Stimulated activated CD4-positive, alpha-beta T cell treated with anti-CD3 and anti-CD28 coated beads, Interleukin-1b, Interleukin-23, amount 100 ng/mL, for 48 hours (primary cell): ENCODE measurements around the gene CFDP1.
A peak's percentile ranks its signal among the peaks of the same experiment; 100 is the strongest.

Source experiments
- DNase-seq: peaks from one replicate; pipeline ENCODE4 v3.0.0-alpha.2; 2020

Gene CFDP1

GRCh38 chr16:75402821-75403475, 30.4 kb downstream of the CFDP1 start:
- no peak for DNase-seq

- no peak for DNase-seq
Observed at GRCh38 chr16:75402159-75402820, 31.0 kb downstream of the CFDP1 start.

- no peak for DNase-seq
Observed at GRCh38 chr16:75401691-75402090, 31.6 kb downstream of the CFDP1 start.

GRCh38 chr16:75398333-75398732, 35.0 kb downstream of the CFDP1 start:
- DNase-seq = no peak

GRCh38 chr16:75394941-75395340, 38.4 kb downstream of the CFDP1 start:
- DNase-seq = no peak

- DNase-seq = no peak
Observed at GRCh38 chr16:75392906-75393305, 40.4 kb downstream of the CFDP1 start.

GRCh38 chr16:75390926-75391653, 42.2 kb downstream of the CFDP1 start:
- no peak for DNase-seq

GRCh38 chr16:75389096-75389690, 44.1 kb downstream of the CFDP1 start:
- no peak for DNase-seq

- DNase-seq = no peak
Observed at GRCh38 chr16:75387951-75388350, 45.4 kb downstream of the CFDP1 start.

- DNase-seq = no peak
Observed at GRCh38 chr16:75385507-75386152, 47.7 kb downstream of the CFDP1 start.

GRCh38 chr16:75383141-75383540, 50.2 kb downstream of the CFDP1 start:
- no peak for DNase-seq

GRCh38 chr16:75382611-75383010, 50.7 kb downstream of the CFDP1 start:
- DNase-seq = no peak

- DNase-seq = no peak
Observed at GRCh38 chr16:75380870-75381269, 52.4 kb downstream of the CFDP1 start.

- peak; percentile 6 for DNase-seq
Observed at GRCh38 chr16:75379911-75380847, 53.1 kb downstream of the CFDP1 start.

GRCh38 chr16:75379339-75379738, 54.0 kb downstream of the CFDP1 start:
- DNase-seq = no peak

- DNase-seq = no peak
Observed at GRCh38 chr16:75378616-75379015, 54.7 kb downstream of the CFDP1 start.

GRCh38 chr16:75377729-75378386, 55.4 kb downstream of the CFDP1 start:
- DNase-seq = no peak

GRCh38 chr16:75376475-75377161, 56.7 kb downstream of the CFDP1 start:
- DNase-seq = no peak

- no peak for DNase-seq
Observed at GRCh38 chr16:75374388-75374787, 58.9 kb downstream of the CFDP1 start.

- DNase-seq = no peak
Observed at GRCh38 chr16:75372236-75372856, 61.0 kb downstream of the CFDP1 start.
